ENCODE results near the gene USP17L25.
"Not testable (repeated sequence)": the region's sequence is repeated elsewhere in the genome, so short reads cannot be mapped to it uniquely, and the experiment has no call there.

Gene USP17L25

DNA sequence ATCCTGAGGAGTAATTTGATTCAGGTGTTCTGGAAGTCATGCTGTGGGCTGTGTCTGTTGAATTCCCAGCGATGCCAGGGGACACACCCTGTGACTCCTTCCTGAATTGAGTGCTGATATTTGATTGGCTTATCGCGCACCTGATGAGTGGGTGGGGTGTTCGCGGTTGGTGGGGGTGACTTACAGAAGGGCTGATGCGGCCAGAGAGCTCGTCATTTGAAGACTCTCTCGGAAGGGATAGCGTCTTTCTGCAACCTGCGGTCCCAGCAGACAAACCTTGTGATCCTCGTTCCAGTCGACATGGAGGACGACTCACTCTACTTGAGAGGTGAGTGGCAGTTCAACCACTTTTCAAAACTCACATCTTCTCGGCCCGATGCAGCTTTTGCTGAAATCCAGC lies at the start of gene USP17L25:
USP17L25 (plus strand) TSS at position 301 of the 400 bp plus-strand sequence; CDS start at position 301, 0 bp downstream.
- DNase-seq (ENCODE audit: low read depth) = not testable (repeated sequence)

GRCh38 chr4:9324191-9324590 lies 5.5 kb upstream of the USP17L25 start:
- not testable (repeated sequence) for DNase-seq (ENCODE audit: low read depth)

DNA sequence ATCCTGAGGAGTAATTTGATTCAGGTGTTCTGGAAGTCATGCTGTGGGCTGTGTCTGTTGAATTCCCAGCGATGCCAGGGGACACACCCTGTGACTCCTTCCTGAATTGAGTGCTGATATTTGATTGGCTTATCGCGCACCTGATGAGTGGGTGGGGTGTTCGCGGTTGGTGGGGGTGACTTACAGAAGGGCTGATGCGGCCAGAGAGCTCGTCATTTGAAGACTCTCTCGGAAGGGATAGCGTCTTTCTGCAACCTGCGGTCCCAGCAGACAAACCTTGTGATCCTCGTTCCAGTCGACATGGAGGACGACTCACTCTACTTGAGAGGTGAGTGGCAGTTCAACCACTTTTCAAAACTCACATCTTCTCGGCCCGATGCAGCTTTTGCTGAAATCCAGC lies 4.8 kb upstream of the USP17L25 start, which contains the start of gene USP17L24:
USP17L24 (plus strand) TSS at position 301 of the 400 bp plus-strand sequence; CDS start at position 301, 0 bp downstream.
- DNase-seq (ENCODE audit: low read depth) = not testable (repeated sequence)

GRCh38 chr4:9334358-9334757 lies 4.6 kb downstream of the USP17L25 start, which contains the start of gene USP17L26:
Gene USP17L26 (plus strand): TSS chr4:9334658. CDS start chr4:9334658, 0 bp downstream.
- not testable (repeated sequence) for DNase-seq (ENCODE audit: low read depth)

DNA sequence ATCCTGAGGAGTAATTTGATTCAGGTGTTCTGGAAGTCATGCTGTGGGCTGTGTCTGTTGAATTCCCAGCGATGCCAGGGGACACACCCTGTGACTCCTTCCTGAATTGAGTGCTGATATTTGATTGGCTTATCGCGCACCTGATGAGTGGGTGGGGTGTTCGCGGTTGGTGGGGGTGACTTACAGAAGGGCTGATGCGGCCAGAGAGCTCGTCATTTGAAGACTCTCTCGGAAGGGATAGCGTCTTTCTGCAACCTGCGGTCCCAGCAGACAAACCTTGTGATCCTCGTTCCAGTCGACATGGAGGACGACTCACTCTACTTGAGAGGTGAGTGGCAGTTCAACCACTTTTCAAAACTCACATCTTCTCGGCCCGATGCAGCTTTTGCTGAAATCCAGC lies 9.4 kb downstream of the USP17L25 start, which contains the start of gene USP17L5:
USP17L5 (plus strand) TSS at position 301 of the 400 bp plus-strand sequence; CDS start at position 301, 0 bp downstream.
- DNase-seq (ENCODE audit: low read depth) = not testable (repeated sequence)

DNA sequence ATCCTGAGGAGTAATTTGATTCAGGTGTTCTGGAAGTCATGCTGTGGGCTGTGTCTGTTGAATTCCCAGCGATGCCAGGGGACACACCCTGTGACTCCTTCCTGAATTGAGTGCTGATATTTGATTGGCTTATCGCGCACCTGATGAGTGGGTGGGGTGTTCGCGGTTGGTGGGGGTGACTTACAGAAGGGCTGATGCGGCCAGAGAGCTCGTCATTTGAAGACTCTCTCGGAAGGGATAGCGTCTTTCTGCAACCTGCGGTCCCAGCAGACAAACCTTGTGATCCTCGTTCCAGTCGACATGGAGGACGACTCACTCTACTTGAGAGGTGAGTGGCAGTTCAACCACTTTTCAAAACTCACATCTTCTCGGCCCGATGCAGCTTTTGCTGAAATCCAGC lies 14.1 kb downstream of the USP17L25 start, which contains the start of gene USP17L27:
USP17L27 (plus strand) TSS at position 301 of the 400 bp plus-strand sequence; CDS start at position 301, 0 bp downstream.
- DNase-seq (ENCODE audit: low read depth) = not testable (repeated sequence)

DNA sequence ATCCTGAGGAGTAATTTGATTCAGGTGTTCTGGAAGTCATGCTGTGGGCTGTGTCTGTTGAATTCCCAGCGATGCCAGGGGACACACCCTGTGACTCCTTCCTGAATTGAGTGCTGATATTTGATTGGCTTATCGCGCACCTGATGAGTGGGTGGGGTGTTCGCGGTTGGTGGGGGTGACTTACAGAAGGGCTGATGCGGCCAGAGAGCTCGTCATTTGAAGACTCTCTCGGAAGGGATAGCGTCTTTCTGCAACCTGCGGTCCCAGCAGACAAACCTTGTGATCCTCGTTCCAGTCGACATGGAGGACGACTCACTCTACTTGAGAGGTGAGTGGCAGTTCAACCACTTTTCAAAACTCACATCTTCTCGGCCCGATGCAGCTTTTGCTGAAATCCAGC lies 18.9 kb downstream of the USP17L25 start, which contains the start of gene USP17L28:
USP17L28 (plus strand) TSS at position 301 of the 400 bp plus-strand sequence; CDS start at position 301, 0 bp downstream.
- not testable (repeated sequence) for DNase-seq (ENCODE audit: low read depth)

GRCh38 chr4:9350866-9351265 lies 21.2 kb downstream of the USP17L25 start:
- not testable (repeated sequence) for DNase-seq (ENCODE audit: low read depth)

DNA sequence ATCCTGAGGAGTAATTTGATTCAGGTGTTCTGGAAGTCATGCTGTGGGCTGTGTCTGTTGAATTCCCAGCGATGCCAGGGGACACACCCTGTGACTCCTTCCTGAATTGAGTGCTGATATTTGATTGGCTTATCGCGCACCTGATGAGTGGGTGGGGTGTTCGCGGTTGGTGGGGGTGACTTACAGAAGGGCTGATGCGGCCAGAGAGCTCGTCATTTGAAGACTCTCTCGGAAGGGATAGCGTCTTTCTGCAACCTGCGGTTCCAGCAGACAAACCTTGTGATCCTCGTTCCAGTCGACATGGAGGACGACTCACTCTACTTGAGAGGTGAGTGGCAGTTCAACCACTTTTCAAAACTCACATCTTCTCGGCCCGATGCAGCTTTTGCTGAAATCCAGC lies 23.6 kb downstream of the USP17L25 start, which contains the start of gene USP17L29:
USP17L29 (plus strand) TSS at position 301 of the 400 bp plus-strand sequence; CDS start at position 301, 0 bp downstream.
- not testable (repeated sequence) for DNase-seq (ENCODE audit: low read depth)

DNA sequence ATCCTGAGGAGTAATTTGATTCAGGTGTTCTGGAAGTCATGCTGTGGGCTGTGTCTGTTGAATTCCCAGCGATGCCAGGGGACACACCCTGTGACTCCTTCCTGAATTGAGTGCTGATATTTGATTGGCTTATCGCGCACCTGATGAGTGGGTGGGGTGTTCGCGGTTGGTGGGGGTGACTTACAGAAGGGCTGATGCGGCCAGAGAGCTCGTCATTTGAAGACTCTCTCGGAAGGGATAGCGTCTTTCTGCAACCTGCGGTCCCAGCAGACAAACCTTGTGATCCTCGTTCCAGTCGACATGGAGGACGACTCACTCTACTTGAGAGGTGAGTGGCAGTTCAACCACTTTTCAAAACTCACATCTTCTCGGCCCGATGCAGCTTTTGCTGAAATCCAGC lies 33.1 kb downstream of the USP17L25 start, which contains the start of gene USP17L30:
USP17L30 (plus strand) TSS at position 301 of the 400 bp plus-strand sequence; CDS start at position 301, 0 bp downstream.
- not testable (repeated sequence) for DNase-seq (ENCODE audit: low read depth)

DNA sequence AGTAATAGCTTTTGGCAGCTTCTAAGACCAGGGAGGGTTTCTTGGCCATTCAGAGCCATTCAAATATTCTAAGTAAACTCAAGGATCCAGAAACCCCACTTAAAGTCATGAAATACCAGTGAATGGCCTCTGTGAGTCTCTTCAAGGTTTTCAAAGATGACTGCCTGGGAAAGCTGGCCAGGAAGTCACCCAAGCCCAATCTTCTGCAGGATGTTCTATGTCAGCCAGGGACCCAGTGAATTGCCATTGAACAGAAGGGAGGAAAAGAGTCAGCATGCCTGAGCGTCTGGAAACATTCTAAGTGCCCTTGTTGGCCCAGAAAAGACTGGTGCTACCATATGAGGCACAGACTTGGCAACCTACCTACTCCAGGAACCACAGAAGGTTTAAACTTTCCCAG lies 50.2 kb downstream of the USP17L25 start:
- not testable (repeated sequence) for DNase-seq (ENCODE audit: low read depth)
